ENCODE results near the gene UQCC2.

- TF ChIP-seq, protein P1, sequence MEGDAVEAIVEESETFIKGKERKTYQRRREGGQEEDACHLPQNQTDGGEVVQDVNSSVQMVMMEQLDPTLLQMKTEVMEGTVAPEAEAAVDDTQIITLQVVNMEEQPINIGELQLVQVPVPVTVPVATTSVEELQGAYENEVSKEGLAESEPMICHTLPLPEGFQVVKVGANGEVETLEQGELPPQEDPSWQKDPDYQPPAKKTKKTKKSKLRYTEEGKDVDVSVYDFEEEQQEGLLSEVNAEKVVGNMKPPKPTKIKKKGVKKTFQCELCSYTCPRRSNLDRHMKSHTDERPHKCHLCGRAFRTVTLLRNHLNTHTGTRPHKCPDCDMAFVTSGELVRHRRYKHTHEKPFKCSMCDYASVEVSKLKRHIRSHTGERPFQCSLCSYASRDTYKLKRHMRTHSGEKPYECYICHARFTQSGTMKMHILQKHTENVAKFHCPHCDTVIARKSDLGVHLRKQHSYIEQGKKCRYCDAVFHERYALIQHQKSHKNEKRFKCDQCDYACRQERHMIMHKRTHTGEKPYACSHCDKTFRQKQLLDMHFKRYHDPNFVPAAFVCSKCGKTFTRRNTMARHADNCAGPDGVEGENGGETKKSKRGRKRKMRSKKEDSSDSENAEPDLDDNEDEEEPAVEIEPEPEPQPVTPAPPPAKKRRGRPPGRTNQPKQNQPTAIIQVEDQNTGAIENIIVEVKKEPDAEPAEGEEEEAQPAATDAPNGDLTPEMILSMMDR (IDR thresholded peaks at IDR 0.05; ENCODE audit: low read depth, low read length, missing input control) = no peak
- TF ChIP-seq, protein P2, sequence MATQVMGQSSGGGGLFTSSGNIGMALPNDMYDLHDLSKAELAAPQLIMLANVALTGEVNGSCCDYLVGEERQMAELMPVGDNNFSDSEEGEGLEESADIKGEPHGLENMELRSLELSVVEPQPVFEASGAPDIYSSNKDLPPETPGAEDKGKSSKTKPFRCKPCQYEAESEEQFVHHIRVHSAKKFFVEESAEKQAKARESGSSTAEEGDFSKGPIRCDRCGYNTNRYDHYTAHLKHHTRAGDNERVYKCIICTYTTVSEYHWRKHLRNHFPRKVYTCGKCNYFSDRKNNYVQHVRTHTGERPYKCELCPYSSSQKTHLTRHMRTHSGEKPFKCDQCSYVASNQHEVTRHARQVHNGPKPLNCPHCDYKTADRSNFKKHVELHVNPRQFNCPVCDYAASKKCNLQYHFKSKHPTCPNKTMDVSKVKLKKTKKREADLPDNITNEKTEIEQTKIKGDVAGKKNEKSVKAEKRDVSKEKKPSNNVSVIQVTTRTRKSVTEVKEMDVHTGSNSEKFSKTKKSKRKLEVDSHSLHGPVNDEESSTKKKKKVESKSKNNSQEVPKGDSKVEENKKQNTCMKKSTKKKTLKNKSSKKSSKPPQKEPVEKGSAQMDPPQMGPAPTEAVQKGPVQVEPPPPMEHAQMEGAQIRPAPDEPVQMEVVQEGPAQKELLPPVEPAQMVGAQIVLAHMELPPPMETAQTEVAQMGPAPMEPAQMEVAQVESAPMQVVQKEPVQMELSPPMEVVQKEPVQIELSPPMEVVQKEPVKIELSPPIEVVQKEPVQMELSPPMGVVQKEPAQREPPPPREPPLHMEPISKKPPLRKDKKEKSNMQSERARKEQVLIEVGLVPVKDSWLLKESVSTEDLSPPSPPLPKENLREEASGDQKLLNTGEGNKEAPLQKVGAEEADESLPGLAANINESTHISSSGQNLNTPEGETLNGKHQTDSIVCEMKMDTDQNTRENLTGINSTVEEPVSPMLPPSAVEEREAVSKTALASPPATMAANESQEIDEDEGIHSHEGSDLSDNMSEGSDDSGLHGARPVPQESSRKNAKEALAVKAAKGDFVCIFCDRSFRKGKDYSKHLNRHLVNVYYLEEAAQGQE (IDR thresholded peaks at IDR 0.05) = no peak
- TF ChIP-seq SP1 (IDR thresholded peaks at IDR 0.05) = no peak
These were observed 21.6 kb upstream of the UQCC2 start for GRCh38 chr6:33732817-33733708.

Measured in liver (tissue), 3 donors.